Measurements from ENCODE around the gene DNAJC1.

GRCh38 chr10:21820952-21821351 is 182.6 kb downstream of the DNAJC1 start:
- no peak for TF ChIP-seq ZNF121 (CRISPR knock-in tag; IDR thresholded peaks at IDR 0.05)
- TF ChIP-seq TEAD4 (CRISPR knock-in tag; IDR thresholded peaks at IDR 0.05) = no peak

Measured in WTC11 (cell line).